Heart left ventricle (tissue), 16 donors: Measurements from ENCODE around the gene ADRM1. TPM values are rescaled to one million over a fixed set of nuclear protein-coding genes. Genes with fewer than 3 reads are reported as not detected.

Source experiments
- ATAC-seq, 4 donors: fragments of 200-7000 bp; cut with Tn5 transposase; one replicate each; pipeline ENCODE4 v1.9.1; 2020 to 2022; ENCODE audit warnings: moderate library complexity in 4 of 4, mild to moderate bottlenecking in 3 of 4, moderate number of reproducible peaks in 1 of 4
- DNase-seq, 5 donors: peaks; one replicate each; pipeline ENCODE4 v3.0.0-alpha.2; 2020
- H3K27ac ChIP-seq, 12 donors: fragments of 200-600 bp; sonication (generic) in 4 of 12; one replicate each; pipeline versions ENCODE4 v1.5.0 to v1.8.0; 2016 to 2022; ENCODE audit warnings: mild to moderate bottlenecking in 2 of 12
- H3K27me3 ChIP-seq, 9 donors: fragments of 200-600 bp; sonication (generic) in 2 of 9; one replicate each; pipeline versions ENCODE4 v1.5.1 to v1.8.0; 2016 to 2022; ENCODE audit warnings: mild to moderate bottlenecking in 3 of 9
- H3K36me3 ChIP-seq, 9 donors: fragments of 200-600 bp; sonication (generic) in 2 of 9; one replicate each; pipeline versions ENCODE4 v1.5.0 to v1.8.0; 2018 to 2022; ENCODE audit warnings: mild to moderate bottlenecking in 2 of 9
- H3K4me1 ChIP-seq, 12 donors: fragments of 200-600 bp; sonication (generic) in 4 of 12; one replicate each; pipeline versions ENCODE4 v1.5.0 to v1.8.0; 2016 to 2022; ENCODE audit warnings: mild to moderate bottlenecking in 3 of 12
- H3K4me3 ChIP-seq, 12 donors: fragments of 200-600 bp; sonication (generic) in 4 of 12; one replicate each; pipeline versions ENCODE4 v1.5.0 to v1.8.0; 2017 to 2022; ENCODE audit warnings: mild to moderate bottlenecking in 9 of 12, moderate library complexity in 4 of 12
- H3K9me3 ChIP-seq, 12 donors: fragments of 200-600 bp; sonication (generic) in 4 of 12; one replicate each; pipeline versions ENCODE4 v1.5.0 to v1.8.0; 2016 to 2022; ENCODE audit warnings: mild to moderate bottlenecking in 1 of 12
- CTCF ChIP-seq, 12 donors: fragments of 200-600 bp; sonication (generic) in 4 of 12; IDR thresholded peaks; one replicate each; pipeline versions ENCODE4 v1.5.0 to v1.8.0; 2018 to 2022; ENCODE audit warnings: antibody characterized with exemption in 12 of 12, mild to moderate bottlenecking in 5 of 12
- POLR2A ChIP-seq, 2 donors: fragments of 450-650 bp; IDR thresholded peaks; one replicate each; pipeline ENCODE4 v1.6.1; 2017; ENCODE audit warnings: antibody characterized with exemption in 2 of 2, mild to moderate bottlenecking in 2 of 2, moderate library complexity in 2 of 2
- WGBS, 4 donors: extraction: QIAGEN DNeasy Blood & Tissue Kit in 2 of 4; methylation state at CpG; one replicate each; pipeline versions ENCODE4 v1.1.5 to v1.1.7; 2013 to 2018; 5-methylcytosine and 5-hydroxymethylcytosine counted together
- intact Hi-C, 10 donors: fragments of 100-400 bp; cut with DNase I; formaldehyde crosslinking; loops; one replicate each; pipeline versions ENCODE4 v1.11.1 to v1.14.2; 2022
- polyA plus RNA-seq, 2 donors: library from polyadenylated mRNA; stranded (reverse); fragments of 200-250 nt; gene quantifications; one replicate each; pipeline ENCODE4 v1.2.3, GENCODE V29; 2013
- total RNA-seq, 9 donors: library from RNA; depleted of rRNA in 2 of 9; stranded (reverse); fragments of >200 nt in 2 of 9; fragmentation: NEBNext Ultra II Directional in 3 of 9; extraction: Animal tissue kit (Norgen Biotek cat#: 25700) in 3 of 9; gene quantifications; one replicate each; pipeline versions ENCODE4 v1.1.0 to v1.2.4, GENCODE V29; 2016 to 2023
- donor health status: ischemic (EF 13 %, LVEDD 7.1; RV severe dilation, severe dysfunction).
- donor health status: healthy with polysubstance abuse.
- donor health status: DM: no; HTN: yes; CAD: no.
- donor health status: DM: no; HTN: no; CAD: no.
- donor health status: ischemic (EF 25% LVEDD 6.9; RV normal size, moderate dysfunction).
- donor health status: ischemic (EF 25% LVEDD 5.7; RV mildly dilated, moderate dysfunction).
- donor health status: healthy.
- donor health status: DM: yes; HTN: yes; CAD: no.
- donor health status: ischemic (EF 35%, LVEDD 5.7; RV mildly dilated, moderate dysfunction).
- donor health status: nonischemic (EF 11% LVEDD 7.7; RV severe dilation, severe dysfunction).
- donor health status: DM: yes; HTN: yes; CAD: no.
- donor health status: PGD.
- donor health status: ischemic (EF 29% LVEDD 5.4; RV normal size, mild dysfunction).
- donor health status: nonischemic (EF 23%, LVEDD 6.1; RV moderate dilation, normal function).

Gene ADRM1
- total and polyA plus RNA-seq, 11 donors = 66.8 to 218 (median 79.9) TPM

- ATAC-seq (peak in 1 of 4 donors; percentile 9), DNase-seq (no peak)
- 93 to 96% (median 95%) methylated on average over 20 to 29 of the region's 29 CpGs for WGBS, 4 donors
- H3K27me3 ChIP-seq = no peaks in the 10 kb centered on the region
- H3K27ac ChIP-seq = no peak overlapping the region
- H3K4me3 ChIP-seq = no peak overlapping the region
- H3K4me1 ChIP-seq = peaks cover 0 to 13% (median 10%) of the 10 kb centered on the region in 12 donors
- no peaks in the 10 kb centered on the region for H3K9me3 ChIP-seq
- TF ChIP-seq POLR2A (IDR thresholded peaks at IDR 0.05) (no peak), CTCF (IDR thresholded peaks at IDR 0.05) (no peak)
- intact Hi-C loops = loop anchor here in 1 of 10 donors (10.0 kb wide), 1 partner anchor 203 kb away; no protein-coding TSS in a partner anchor
- peaks cover 0 to 90% (median 82%) of the 10 kb centered on the region in 9 donors for H3K36me3 ChIP-seq
These were observed 11.3 kb upstream of the ADRM1 start for GRCh38 chr20:62291251-62292066.

- TF ChIP-seq POLR2A (IDR thresholded peaks at IDR 0.05) = no peak
- no peak for TF ChIP-seq CTCF (IDR thresholded peaks at IDR 0.05)
- 90 to 93% (median 92%) methylated on average over 8 to 11 of the region's 11 CpGs for WGBS, 4 donors
- H3K9me3 ChIP-seq = no peaks in the 10 kb centered on the region
- intact Hi-C loops = loop anchor here in 1 of 10 donors (10.0 kb wide), 1 partner anchor 203 kb away; no protein-coding TSS in a partner anchor
- peaks cover 0 to 90% (median 82%) of the 10 kb centered on the region in 9 donors for H3K36me3 ChIP-seq
- H3K4me3 ChIP-seq = no peak overlapping the region
- no peak overlapping the region for H3K27ac ChIP-seq
- ATAC-seq (peak in 1 of 4 donors; percentile 20), DNase-seq (no peak)
- peaks cover 0 to 8% (median 3%) of the 10 kb centered on the region in 12 donors for H3K4me1 ChIP-seq
- H3K27me3 ChIP-seq = no peaks in the 10 kb centered on the region
These were observed 10.7 kb upstream of the ADRM1 start for GRCh38 chr20:62292108-62292507.

- Histone ChIP-seq H3K9me3 (no peaks in the 10 kb centered on the region), H3K36me3 (peaks cover 0 to 92% (median 80%) of the 10 kb centered on the region in 9 donors), H3K4me1 (peaks cover 0 to 5% (median 0%) of the 10 kb centered on the region in 12 donors), H3K27me3 (no peaks in the 10 kb centered on the region), H3K4me3 (no peak overlapping the region), H3K27ac (no peak overlapping the region)
- intact Hi-C loops = loop anchor here in 1 of 10 donors (10.0 kb wide), 1 partner anchor 202 kb away; no protein-coding TSS in a partner anchor
- 90 to 94% (median 91%) methylated on average over 20 of the region's 20 CpGs for WGBS, 4 donors
- no peak for TF ChIP-seq POLR2A (IDR thresholded peaks at IDR 0.05)
- TF ChIP-seq CTCF (IDR thresholded peaks at IDR 0.05) = no peak
- DNase-seq (no peak), ATAC-seq (no peak)
These were observed 9.5 kb upstream of the ADRM1 start for GRCh38 chr20:62293111-62293784.

GRCh38 chr20:62293946-62294345, 8.9 kb upstream of the ADRM1 start:
- ATAC-seq = no peak
- no peak for DNase-seq
- 84 to 90% (median 88%) methylated on average over 9 of the region's 9 CpGs for WGBS, 4 donors

More at GRCh38 chr20:62293946-62294345, 8.9 kb upstream of the ADRM1 start:
- intact Hi-C loops = loop anchor here in 1 of 10 donors (10.0 kb wide), 1 partner anchor 201 kb away; no protein-coding TSS in a partner anchor
- Histone ChIP-seq H3K27me3 (no peaks in the 10 kb centered on the region), H3K9me3 (no peaks in the 10 kb centered on the region), H3K4me3 (no peak overlapping the region), H3K4me1 (peaks cover 0 to 5% (median 0%) of the 10 kb centered on the region in 12 donors), H3K27ac (no peak overlapping the region), H3K36me3 (peaks cover 0 to 94% (median 81%) of the 10 kb centered on the region in 9 donors)
- TF ChIP-seq CTCF (IDR thresholded peaks at IDR 0.05) (no peak), POLR2A (IDR thresholded peaks at IDR 0.05) (no peak)
